Esophagus squamous epithelium (tissue), 5 donors: Measurements from ENCODE around the gene CBX4. TPM values are rescaled to one million over a fixed set of nuclear protein-coding genes. Genes with fewer than 3 reads are reported as not detected.

Source experiments
- DNase-seq: peaks from one replicate; lab custom pipeline; 2025; lab: John Stamatoyannopoulos, UW
- H3K27ac ChIP-seq, 4 donors: fragments of 200-600 bp; sonication (generic); one replicate each; pipeline ENCODE4 v1.5.1; 2016 to 2019; ENCODE audit warnings: mild to moderate bottlenecking in 1 of 4
- H3K27me3 ChIP-seq, 4 donors: fragments of 200-600 bp; sonication (generic); 1 replicate in 3 of 4; 2 replicates in 1 of 4; pipeline versions ENCODE4 v1.5.1 to v1.6.0; 2017 to 2021; ENCODE audit warnings: antibody characterized with exemption in 1 of 4
- H3K36me3 ChIP-seq, 3 donors: fragments of 200-600 bp; sonication (generic); one replicate each; pipeline ENCODE4 v1.5.1; 2016 to 2019
- H3K4me1 ChIP-seq, 3 donors: fragments of 200-600 bp; sonication (generic); one replicate each; pipeline ENCODE4 v1.5.1; 2017 to 2019
- H3K4me3 ChIP-seq, 4 donors: fragments of 200-600 bp; sonication (generic); 1 replicate in 3 of 4; 2 replicates in 1 of 4; pipeline ENCODE4 v1.5.1; 2016 to 2019; ENCODE audit warnings: mild to moderate bottlenecking in 2 of 4, moderate library complexity in 1 of 4
- H3K9me3 ChIP-seq, 3 donors: fragments of 200-600 bp; sonication (generic); one replicate each; pipeline ENCODE4 v1.5.1; 2016 to 2019
- POLR2A ChIP-seq, 4 donors: fragments of 450-650 bp; IDR thresholded peaks; one replicate each; pipeline ENCODE4 v1.6.1; 2017; ENCODE audit warnings: antibody characterized with exemption in 4 of 4, mild to moderate bottlenecking in 4 of 4, moderate library complexity in 3 of 4
- WGBS, 2 donors: methylation state at CpG; one replicate each; pipeline ENCODE4 v1.1.5; 2018; 5-methylcytosine and 5-hydroxymethylcytosine counted together
- intact Hi-C: fragments of 100-400 bp; cut with DNase I; formaldehyde crosslinking; loops from one replicate; pipeline ENCODE4 v1.15.0; 2022
- total RNA-seq, 4 donors: library from RNA; depleted of rRNA; stranded (reverse); fragments of >200 nt; gene quantifications; one replicate each; pipeline ENCODE4 v1.1.0, GENCODE V29; 2016
- TF ChIP-seq, protein P1 (sequence below), 6 experiments: fragments of 450-650 bp in 4 of 6; fragments of 200-600 bp in 2 of 6; sonication (generic) in 2 of 6; IDR thresholded peaks; one replicate each; pipeline ENCODE4 v1.5.1; 2016 to 2019; ENCODE audit warnings: antibody characterized with exemption in 6 of 6, mild to moderate bottlenecking in 4 of 6, moderate library complexity in 4 of 6
- donor health status: DM: yes; HTN: yes; CAD: no.

Gene CBX4
- total RNA-seq, 4 donors from 2014 or later: 9.0 to 26.3 (median 17.1) TPM

DNA sequence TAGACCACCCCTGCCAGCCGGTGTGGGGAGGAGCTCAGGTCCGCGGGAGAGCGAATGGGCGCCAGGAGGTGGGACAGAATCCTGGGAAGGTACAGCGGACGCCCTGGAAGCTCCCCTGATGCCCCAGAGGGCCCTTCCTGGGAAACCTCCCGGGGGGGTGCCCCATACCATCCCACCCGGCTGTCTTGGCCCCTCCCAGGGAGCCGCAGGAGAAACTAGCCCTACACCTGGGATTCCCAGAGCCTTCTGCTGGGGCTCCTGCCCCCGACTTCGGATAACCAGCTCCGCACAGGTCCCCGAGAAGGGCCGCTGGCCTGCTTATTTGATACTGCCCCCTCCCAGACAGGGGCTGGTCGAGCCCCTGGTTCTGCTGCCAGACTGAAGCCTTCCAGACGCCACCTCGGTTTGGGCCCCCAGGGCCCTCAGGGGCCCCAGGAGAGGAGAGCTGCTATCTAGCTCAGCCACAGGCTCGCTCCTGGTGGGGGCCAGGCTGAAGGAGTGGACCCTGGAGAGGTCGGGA lies 3.0 kb upstream of the CBX4 start:
- WGBS, 2 donors: 0% methylated on average over 2 of the region's 20 CpGs; no CpG with 5 or more reads in 1 of the 2 donors
- peaks cover 61 to 78% (median 70%) of the 10 kb centered on the region in 3 donors for H3K4me1 ChIP-seq
- no peaks in the 10 kb centered on the region for H3K9me3 ChIP-seq
- intact Hi-C loops: loop anchor here (5.0 kb wide), 1 partner anchor 45 kb away; the partner anchor contains the start of gene CBX8
- H3K27ac ChIP-seq: peak overlapping the region in 1 of 4 donors; percentile 72
- peak overlapping the region in 2 of 4 donors; percentile 60 to 65 for H3K4me3 ChIP-seq
- DNase-seq: no peak
- no peak for TF ChIP-seq POLR2A (IDR thresholded peaks at IDR 0.05)
- TF ChIP-seq, protein P1, sequence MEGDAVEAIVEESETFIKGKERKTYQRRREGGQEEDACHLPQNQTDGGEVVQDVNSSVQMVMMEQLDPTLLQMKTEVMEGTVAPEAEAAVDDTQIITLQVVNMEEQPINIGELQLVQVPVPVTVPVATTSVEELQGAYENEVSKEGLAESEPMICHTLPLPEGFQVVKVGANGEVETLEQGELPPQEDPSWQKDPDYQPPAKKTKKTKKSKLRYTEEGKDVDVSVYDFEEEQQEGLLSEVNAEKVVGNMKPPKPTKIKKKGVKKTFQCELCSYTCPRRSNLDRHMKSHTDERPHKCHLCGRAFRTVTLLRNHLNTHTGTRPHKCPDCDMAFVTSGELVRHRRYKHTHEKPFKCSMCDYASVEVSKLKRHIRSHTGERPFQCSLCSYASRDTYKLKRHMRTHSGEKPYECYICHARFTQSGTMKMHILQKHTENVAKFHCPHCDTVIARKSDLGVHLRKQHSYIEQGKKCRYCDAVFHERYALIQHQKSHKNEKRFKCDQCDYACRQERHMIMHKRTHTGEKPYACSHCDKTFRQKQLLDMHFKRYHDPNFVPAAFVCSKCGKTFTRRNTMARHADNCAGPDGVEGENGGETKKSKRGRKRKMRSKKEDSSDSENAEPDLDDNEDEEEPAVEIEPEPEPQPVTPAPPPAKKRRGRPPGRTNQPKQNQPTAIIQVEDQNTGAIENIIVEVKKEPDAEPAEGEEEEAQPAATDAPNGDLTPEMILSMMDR (IDR thresholded peaks at IDR 0.05): no peak
- H3K27me3 ChIP-seq: peaks cover 21 to 73% (median 35%) of the 10 kb centered on the region in 4 donors
- H3K36me3 ChIP-seq: no peaks in the 10 kb centered on the region

DNA sequence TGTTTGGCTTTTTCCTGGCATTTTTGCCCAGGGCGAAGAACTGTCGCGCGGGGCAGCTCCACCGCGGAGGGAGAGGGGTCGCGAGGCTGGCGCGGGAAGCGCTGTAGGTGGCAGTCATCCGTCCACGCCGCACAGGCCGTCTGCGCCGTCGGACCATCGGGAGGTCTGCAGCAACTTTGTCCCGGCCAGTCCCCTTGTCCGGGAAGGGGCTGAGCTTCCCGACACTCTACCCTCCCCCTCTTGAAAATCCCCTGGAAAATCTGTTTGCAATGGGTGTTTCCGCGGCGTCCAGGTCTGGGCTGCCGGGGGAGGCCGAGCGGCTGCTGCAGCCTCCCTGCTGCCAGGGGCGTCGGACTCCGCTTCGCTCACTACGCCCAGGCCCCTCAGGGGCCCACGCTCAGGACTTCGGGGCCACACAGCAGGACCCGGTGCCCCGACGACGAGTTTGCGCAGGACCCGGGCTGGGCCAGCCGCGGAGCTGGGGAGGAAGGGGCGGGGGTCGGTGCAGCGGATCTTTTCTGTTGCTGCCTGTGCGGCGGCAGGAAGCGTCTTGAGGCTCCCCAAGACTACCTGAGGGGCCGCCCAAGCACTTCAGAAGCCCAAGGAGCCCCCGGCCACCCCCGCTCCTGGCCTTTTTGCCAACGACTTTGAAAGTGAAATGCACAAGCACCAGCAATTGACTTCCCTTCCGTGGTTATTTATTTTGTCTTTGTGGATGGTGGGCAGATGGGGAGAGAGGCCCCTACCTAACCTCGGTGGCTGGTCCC lies 2.3 kb upstream of the CBX4 start:
- H3K27ac ChIP-seq: no peak overlapping the region
- H3K27me3 ChIP-seq: peaks cover 21 to 67% (median 35%) of the 10 kb centered on the region in 4 donors
- intact Hi-C loops: loop anchor here (5.0 kb wide), 1 partner anchor 44 kb away; the partner anchor contains the start of gene CBX8
- WGBS, 2 donors: 6 to 19% methylated on average over 3 to 6 of the region's 55 CpGs
- no peaks in the 10 kb centered on the region for H3K36me3 ChIP-seq
- TF ChIP-seq, protein P1 (IDR thresholded peaks at IDR 0.05): no peak
- H3K4me3 ChIP-seq: peak overlapping the region in 1 of 4 donors; percentile 90
- peaks cover 67 to 85% (median 77%) of the 10 kb centered on the region in 3 donors for H3K4me1 ChIP-seq
- no peaks in the 10 kb centered on the region for H3K9me3 ChIP-seq
- no peak for DNase-seq

DNA sequence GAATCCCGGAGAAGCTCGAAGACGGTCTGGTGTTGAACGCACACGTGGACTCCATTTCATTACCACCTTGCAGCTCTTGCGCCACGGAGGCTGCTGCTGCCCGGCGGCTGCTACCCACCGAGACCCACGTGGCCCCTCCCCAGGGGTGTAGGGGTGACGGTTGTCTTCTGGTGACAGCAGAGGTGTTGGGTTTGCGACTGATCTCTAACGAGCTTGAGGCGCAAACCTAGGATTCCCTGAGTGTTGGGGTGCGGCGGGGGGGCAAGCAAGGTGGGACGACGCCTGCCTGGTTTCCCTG lies 1.7 kb upstream of the CBX4 start:
- intact Hi-C loops: loop anchor here (5.0 kb wide), 1 partner anchor 44 kb away; the partner anchor contains the start of gene CBX8
- H3K27ac ChIP-seq: peak overlapping the region in 2 of 4 donors; percentile 99
- peak overlapping the region in 2 of 4 donors; percentile 87 to 90 for H3K4me3 ChIP-seq

GRCh38 chr17:79840269-79840988 lies 1.2 kb upstream of the CBX4 start:
- intact Hi-C loops: loop anchor here (5.0 kb wide), 1 partner anchor 43 kb away; the partner anchor contains the start of gene CBX8
- H3K4me1 ChIP-seq: peaks cover 76 to 90% (median 81%) of the 10 kb centered on the region in 3 donors
- TF ChIP-seq POLR2A (IDR thresholded peaks at IDR 0.05): no peak
- TF ChIP-seq, protein P1 (IDR thresholded peaks at IDR 0.05): peak in 3 of 6 experiments; percentile 9 to 45 (median 23)
- H3K27ac ChIP-seq: peak overlapping the region; percentile 88 to 99 (median 98)
- DNase-seq: no peak
- H3K27me3 ChIP-seq: peaks cover 21 to 60% (median 35%) of the 10 kb centered on the region in 4 donors
- 6% methylated on average over 35 of the region's 74 CpGs; no CpG with 5 or more reads in 1 of the 2 donors for WGBS, 2 donors
- no peaks in the 10 kb centered on the region for H3K9me3 ChIP-seq
- H3K36me3 ChIP-seq: peaks cover 0 to 2% (median 1%) of the 10 kb centered on the region in 3 donors
- peak overlapping the region; percentile 36 to 90 (median 64) for H3K4me3 ChIP-seq

More for the DNA sequence above, 1.7 kb upstream of the CBX4 start:
- TF ChIP-seq POLR2A (IDR thresholded peaks at IDR 0.05): no peak
- TF ChIP-seq, protein P1 (IDR thresholded peaks at IDR 0.05): no peak
- Histone ChIP-seq H3K27me3 (peaks cover 21 to 63% (median 35%) of the 10 kb centered on the region in 4 donors), H3K9me3 (no peaks in the 10 kb centered on the region), H3K4me1 (peaks cover 74 to 90% (median 83%) of the 10 kb centered on the region in 3 donors), H3K36me3 (no peaks in the 10 kb centered on the region)
- no peak for DNase-seq
- WGBS, 2 donors: 1% methylated on average over 8 of the region's 19 CpGs; no CpG with 5 or more reads in 1 of the 2 donors
